GM12878 (cell line): ENCODE results near the gene SEMA4D. TPM values are rescaled to one million over a fixed set of nuclear protein-coding genes. Genes with fewer than 3 reads are reported as not detected.
A peak's percentile ranks its signal among the peaks of the same experiment; 100 is the strongest.

ENCODE experiments used
- ATF3 ChIP-seq: IDR thresholded peaks from 2 replicates; pipeline ENCODE4 v1.6.1; 2011; ENCODE audit warnings: low read depth, mild to moderate bottlenecking, low read length, moderate library complexity, borderline replicate concordance; ENCODE audit errors: extremely low read depth
- BHLHE40 ChIP-seq, 2 experiments: fragments of 450-650 bp in 1 of 2; IDR thresholded peaks; 2 replicates each; pipeline ENCODE4 v1.6.1; 2011 to 2017; ENCODE audit warnings: low read depth in 2 of 2, borderline replicate concordance in 1 of 2, improper control_type of control experiment in 1 of 2, low read length in 1 of 2, mild to moderate bottlenecking in 1 of 2
- CREM ChIP-seq: IDR thresholded peaks from 2 replicates; pipeline ENCODE4 v1.6.1; 2014; ENCODE audit warnings: antibody characterized with exemption, low read depth
- FOXK2 ChIP-seq: fragments of 450-650 bp; IDR thresholded peaks from 2 replicates; pipeline ENCODE4 v1.6.1; 2017; ENCODE audit warnings: mild to moderate bottlenecking, moderate library complexity
- IKZF1 ChIP-seq: fragments of 450-650 bp; conservative IDR thresholded peaks from 2 replicates; pipeline ENCODE4 v1.6.1; 2017; ENCODE audit warnings: antibody characterized with exemption, mild to moderate bottlenecking
- MAX ChIP-seq: IDR thresholded peaks from 2 replicates; pipeline ENCODE4 v1.6.1; 2012; ENCODE audit warnings: low read depth, low read length, improper control_type of control experiment
- MLLT1 ChIP-seq: fragments of 450-650 bp; IDR thresholded peaks from 2 replicates; pipeline ENCODE4 v1.6.1; 2016; ENCODE audit warnings: mild to moderate bottlenecking
- MTA2 ChIP-seq: fragments of 450-650 bp; IDR thresholded peaks from 2 replicates; pipeline ENCODE4 v1.6.1; 2016; ENCODE audit warnings: low read depth, mild to moderate bottlenecking, moderate library complexity
- NBN ChIP-seq: fragments of 450-650 bp; IDR thresholded peaks from 2 replicates; pipeline ENCODE4 v1.6.1; 2016
- NR2C1 ChIP-seq: fragments of 450-650 bp; IDR thresholded peaks from 2 replicates; pipeline ENCODE4 v1.6.1; 2017; ENCODE audit warnings: antibody characterized with exemption, mild to moderate bottlenecking, moderate library complexity
- NR2F1 ChIP-seq: fragments of 450-650 bp; conservative IDR thresholded peaks from 2 replicates; pipeline ENCODE4 v1.6.1; 2017; ENCODE audit warnings: mild to moderate bottlenecking
- RBBP5 ChIP-seq: fragments of 200-600 bp; sonication (generic); conservative IDR thresholded peaks from 2 replicates; pipeline ENCODE4 v1.6.1; 2016
- RELA ChIP-seq: fragments of 450-650 bp; IDR thresholded peaks from 2 replicates; pipeline ENCODE4 v1.8.0; 2014; ENCODE audit warnings: borderline replicate concordance; ENCODE audit not compliant: partially characterized antibody
- SRF ChIP-seq, 2 experiments: IDR thresholded peaks; 2 replicates each; pipeline ENCODE4 v1.6.1; 2011; ENCODE audit warnings: low read depth in 2 of 2, low read length in 2 of 2, mild to moderate bottlenecking in 1 of 2, moderate library complexity in 1 of 2
- YY1 ChIP-seq: IDR thresholded peaks from 2 replicates; pipeline ENCODE4 v1.6.1; 2011; ENCODE audit warnings: low read depth, mild to moderate bottlenecking, low read length
- polyA plus RNA-seq, 11 experiments: library from polyadenylated mRNA; depleted of rRNA in 4 of 11; unstranded in 6 of 11; stranded (reverse) in 5 of 11; fragments of >200 nt; fragmentation: Nextera tagmentation in 4 of 11; fragmentation: Illumina TruSeq in 1 of 11; extraction: Ambion mirVana in 4 of 11; extraction: Trizol in 1 of 11; gene quantifications; 1 replicate in 1 of 11; 2 replicates in 10 of 11; pipeline versions ENCODE4 v1.2.1 to v1.2.3, GENCODE V29; 2011 to 2016; ENCODE audit warnings: inconsistent platforms in 2 of 11, missing spikeins in 2 of 11, low read depth in 1 of 11
- total RNA-seq, 4 experiments: library from RNA; depleted of rRNA in 3 of 4; stranded (reverse); fragments of >200 nt in 3 of 4; fragmentation: Illumina TruSeq in 1 of 4; extraction: Trizol in 1 of 4; gene quantifications; 2 replicates each; pipeline versions ENCODE4 v1.2.1 to v1.2.3, GENCODE V29; 2013 to 2021
- TF ChIP-seq, protein P1 (sequence below): fragments of 450-650 bp; IDR thresholded peaks from 2 replicates; pipeline ENCODE4 v1.6.1; 2016; ENCODE audit warnings: mild to moderate bottlenecking, moderate library complexity, borderline replicate concordance
- TF ChIP-seq, protein P2 (sequence below): fragments of 450-650 bp; IDR thresholded peaks from 2 replicates; pipeline ENCODE4 v1.6.1; 2017; ENCODE audit warnings: mild to moderate bottlenecking, moderate library complexity

The SEMA4D gene
- total and polyA plus RNA-seq, 10 of the 15 experiments (the other 5 are each of a cell fraction or from before 2014, with no cell fraction given) = 15.1 to 136 (median 39.6) TPM

DNA sequence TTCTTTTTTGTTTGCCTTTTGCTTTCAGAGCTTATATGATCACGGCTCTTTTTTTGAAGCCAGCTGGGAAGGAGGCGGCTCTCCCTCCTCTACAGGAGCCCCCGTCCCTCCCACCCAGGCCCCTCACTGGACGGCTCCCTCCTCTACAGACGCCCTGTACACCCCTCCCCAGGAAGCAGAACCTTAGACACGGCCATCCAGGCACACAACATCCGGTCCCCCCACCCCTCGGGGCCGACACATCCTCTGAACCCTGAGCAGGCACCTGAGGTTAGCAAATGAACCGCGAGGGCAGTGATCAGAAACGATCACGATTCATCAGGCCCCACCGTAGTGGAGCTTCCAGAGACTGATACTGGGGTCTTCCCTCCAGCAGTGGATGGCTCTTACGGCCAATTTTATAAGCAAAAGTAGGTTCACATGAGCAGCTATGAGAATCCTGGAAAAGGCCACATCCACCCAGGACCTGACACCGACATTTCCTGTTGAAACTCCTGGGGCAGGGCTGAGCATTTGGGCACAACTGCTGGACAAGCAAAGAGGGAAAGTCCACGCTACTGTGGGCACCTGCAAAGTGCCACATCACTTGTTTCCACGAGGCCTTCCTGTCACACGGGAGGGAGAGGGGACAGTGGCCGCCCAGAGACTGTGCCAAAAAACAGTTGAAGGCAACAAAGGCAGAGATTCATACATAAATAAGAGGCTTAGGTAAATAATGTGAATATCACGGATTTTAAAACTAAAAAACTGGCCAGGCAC lies 78.9 kb downstream of the SEMA4D start (continued):
- TF ChIP-seq RBBP5 (no peak), MTA2 (0 out of 2 replicates have a peak, but pooled peaks have one; percentile 9), NR2C1 (peak; percentile 81), RELA (no peak), FOXK2 (peak; percentile 84), NBN (peak; percentile 36; the same call in 1 of the 2 replicates), NR2F1 (peak; percentile 73), CREM (no peak), YY1 (peak; percentile 16; the same call in 1 of the 2 replicates), BHLHE40 (IDR thresholded peaks at IDR 0.05; ENCODE audit: borderline replicate concordance in 1 of 2, low read depth in 2 of 2, low read length in 1 of 2) (peak; percentile 50 to 71; a peak in 2 of 4 replicates), ATF3 (no peak), MLLT1 (0 out of 2 replicates have a peak, but pooled peaks have one; percentile 10), MAX (peak; percentile 59; the same call in 1 of the 2 replicates), SRF (IDR thresholded peaks at IDR 0.05; ENCODE audit: low read depth in 2 of 2, low read length in 2 of 2) (0 out of 4 replicates have a peak, but pooled peaks of 1 of the 2 experiments have one; percentile 13), IKZF1 (peak; percentile 43; the same call in 1 of the 2 replicates)
- TF ChIP-seq, protein P1, sequence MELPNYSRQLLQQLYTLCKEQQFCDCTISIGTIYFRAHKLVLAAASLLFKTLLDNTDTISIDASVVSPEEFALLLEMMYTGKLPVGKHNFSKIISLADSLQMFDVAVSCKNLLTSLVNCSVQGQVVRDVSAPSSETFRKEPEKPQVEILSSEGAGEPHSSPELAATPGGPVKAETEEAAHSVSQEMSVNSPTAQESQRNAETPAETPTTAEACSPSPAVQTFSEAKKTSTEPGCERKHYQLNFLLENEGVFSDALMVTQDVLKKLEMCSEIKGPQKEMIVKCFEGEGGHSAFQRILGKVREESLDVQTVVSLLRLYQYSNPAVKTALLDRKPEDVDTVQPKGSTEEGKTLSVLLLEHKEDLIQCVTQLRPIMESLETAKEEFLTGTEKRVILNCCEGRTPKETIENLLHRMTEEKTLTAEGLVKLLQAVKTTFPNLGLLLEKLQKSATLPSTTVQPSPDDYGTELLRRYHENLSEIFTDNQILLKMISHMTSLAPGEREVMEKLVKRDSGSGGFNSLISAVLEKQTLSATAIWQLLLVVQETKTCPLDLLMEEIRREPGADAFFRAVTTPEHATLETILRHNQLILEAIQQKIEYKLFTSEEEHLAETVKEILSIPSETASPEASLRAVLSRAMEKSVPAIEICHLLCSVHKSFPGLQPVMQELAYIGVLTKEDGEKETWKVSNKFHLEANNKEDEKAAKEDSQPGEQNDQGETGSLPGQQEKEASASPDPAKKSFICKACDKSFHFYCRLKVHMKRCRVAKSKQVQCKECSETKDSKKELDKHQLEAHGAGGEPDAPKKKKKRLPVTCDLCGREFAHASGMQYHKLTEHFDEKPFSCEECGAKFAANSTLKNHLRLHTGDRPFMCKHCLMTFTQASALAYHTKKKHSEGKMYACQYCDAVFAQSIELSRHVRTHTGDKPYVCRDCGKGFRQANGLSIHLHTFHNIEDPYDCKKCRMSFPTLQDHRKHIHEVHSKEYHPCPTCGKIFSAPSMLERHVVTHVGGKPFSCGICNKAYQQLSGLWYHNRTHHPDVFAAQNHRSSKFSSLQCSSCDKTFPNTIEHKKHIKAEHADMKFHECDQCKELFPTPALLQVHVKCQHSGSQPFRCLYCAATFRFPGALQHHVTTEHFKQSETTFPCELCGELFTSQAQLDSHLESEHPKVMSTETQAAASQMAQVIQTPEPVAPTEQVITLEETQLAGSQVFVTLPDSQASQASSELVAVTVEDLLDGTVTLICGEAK = peak; percentile 74; the same call in 1 of the 2 replicates
- TF ChIP-seq, protein P2, sequence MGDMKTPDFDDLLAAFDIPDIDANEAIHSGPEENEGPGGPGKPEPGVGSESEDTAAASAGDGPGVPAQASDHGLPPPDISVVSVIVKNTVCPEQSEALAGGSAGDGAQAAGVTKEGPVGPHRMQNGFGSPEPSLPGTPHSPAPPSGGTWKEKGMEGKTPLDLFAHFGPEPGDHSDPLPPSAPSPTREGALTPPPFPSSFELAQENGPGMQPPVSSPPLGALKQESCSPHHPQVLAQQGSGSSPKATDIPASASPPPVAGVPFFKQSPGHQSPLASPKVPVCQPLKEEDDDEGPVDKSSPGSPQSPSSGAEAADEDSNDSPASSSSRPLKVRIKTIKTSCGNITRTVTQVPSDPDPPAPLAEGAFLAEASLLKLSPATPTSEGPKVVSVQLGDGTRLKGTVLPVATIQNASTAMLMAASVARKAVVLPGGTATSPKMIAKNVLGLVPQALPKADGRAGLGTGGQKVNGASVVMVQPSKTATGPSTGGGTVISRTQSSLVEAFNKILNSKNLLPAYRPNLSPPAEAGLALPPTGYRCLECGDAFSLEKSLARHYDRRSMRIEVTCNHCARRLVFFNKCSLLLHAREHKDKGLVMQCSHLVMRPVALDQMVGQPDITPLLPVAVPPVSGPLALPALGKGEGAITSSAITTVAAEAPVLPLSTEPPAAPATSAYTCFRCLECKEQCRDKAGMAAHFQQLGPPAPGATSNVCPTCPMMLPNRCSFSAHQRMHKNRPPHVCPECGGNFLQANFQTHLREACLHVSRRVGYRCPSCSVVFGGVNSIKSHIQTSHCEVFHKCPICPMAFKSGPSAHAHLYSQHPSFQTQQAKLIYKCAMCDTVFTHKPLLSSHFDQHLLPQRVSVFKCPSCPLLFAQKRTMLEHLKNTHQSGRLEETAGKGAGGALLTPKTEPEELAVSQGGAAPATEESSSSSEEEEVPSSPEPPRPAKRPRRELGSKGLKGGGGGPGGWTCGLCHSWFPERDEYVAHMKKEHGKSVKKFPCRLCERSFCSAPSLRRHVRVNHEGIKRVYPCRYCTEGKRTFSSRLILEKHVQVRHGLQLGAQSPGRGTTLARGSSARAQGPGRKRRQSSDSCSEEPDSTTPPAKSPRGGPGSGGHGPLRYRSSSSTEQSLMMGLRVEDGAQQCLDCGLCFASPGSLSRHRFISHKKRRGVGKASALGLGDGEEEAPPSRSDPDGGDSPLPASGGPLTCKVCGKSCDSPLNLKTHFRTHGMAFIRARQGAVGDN = peak; percentile 80
